ENCODE data around the gene ADIRF. TPM values are rescaled to one million over a fixed set of nuclear protein-coding genes. Genes with fewer than 3 reads are reported as not detected.

ADIRF gene
- total RNA-seq, 2 experiments from 2014 or later = not detected

GRCh38 chr10:86971232-86971991, 3.1 kb downstream of the ADIRF start:
- H3K9me2 ChIP-seq (ENCODE audit: insufficient read depth, low read length) = no peaks in the 10 kb centered on the region
- H3K4me2 ChIP-seq (ENCODE audit: low read length) = peak overlapping the region; percentile 47; the same call in 1 of the 2 replicates
- H3K4me1 ChIP-seq (ENCODE audit: insufficient read depth, low read length, poor library complexity, severe bottlenecking) = no peaks in the 10 kb centered on the region
- H3K27ac ChIP-seq (ENCODE audit: low read depth, low read length, poor library complexity, severe bottlenecking) = no peak overlapping the region
- H3K9me3 ChIP-seq (ENCODE audit: low read length) = no peaks in the 10 kb centered on the region
- no peaks in the 10 kb centered on the region for H4K20me1 ChIP-seq (ENCODE audit: insufficient read depth, low read length)
- no peaks in the 10 kb centered on the region for H3K36me3 ChIP-seq (ENCODE audit: insufficient read depth, low read length)
- BruUV-seq (replicated peaks) = no TSS peak
- no peak overlapping the region for H2AFZ ChIP-seq (ENCODE audit: low read length)
- DNase-seq (ENCODE audit: low spot score) = no peak
- ChIA-PET POLR2A (no interaction called here), CTCF (ENCODE audit: unreplicated experiment) (no interaction called here)
- TF ChIP-seq CTCF (conservative IDR thresholded peaks at IDR 0.05; ENCODE audit: low read length) = no peak
- no peak for TF ChIP-seq EZH2phosphoT487 (IDR thresholded peaks at IDR 0.05; ENCODE audit: borderline replicate concordance, low read depth, low read length)
- H3K4me3 ChIP-seq (ENCODE audit: low read depth, low read length, poor library complexity, severe bottlenecking) = no peak overlapping the region
- intact Hi-C loops (cut with micrococcal nuclease; ENCODE audit: unreplicated experiment) = no loop called here
- H3K79me2 ChIP-seq (ENCODE audit: insufficient read depth, low read depth, low read length) = no peaks in the 10 kb centered on the region

DNA sequence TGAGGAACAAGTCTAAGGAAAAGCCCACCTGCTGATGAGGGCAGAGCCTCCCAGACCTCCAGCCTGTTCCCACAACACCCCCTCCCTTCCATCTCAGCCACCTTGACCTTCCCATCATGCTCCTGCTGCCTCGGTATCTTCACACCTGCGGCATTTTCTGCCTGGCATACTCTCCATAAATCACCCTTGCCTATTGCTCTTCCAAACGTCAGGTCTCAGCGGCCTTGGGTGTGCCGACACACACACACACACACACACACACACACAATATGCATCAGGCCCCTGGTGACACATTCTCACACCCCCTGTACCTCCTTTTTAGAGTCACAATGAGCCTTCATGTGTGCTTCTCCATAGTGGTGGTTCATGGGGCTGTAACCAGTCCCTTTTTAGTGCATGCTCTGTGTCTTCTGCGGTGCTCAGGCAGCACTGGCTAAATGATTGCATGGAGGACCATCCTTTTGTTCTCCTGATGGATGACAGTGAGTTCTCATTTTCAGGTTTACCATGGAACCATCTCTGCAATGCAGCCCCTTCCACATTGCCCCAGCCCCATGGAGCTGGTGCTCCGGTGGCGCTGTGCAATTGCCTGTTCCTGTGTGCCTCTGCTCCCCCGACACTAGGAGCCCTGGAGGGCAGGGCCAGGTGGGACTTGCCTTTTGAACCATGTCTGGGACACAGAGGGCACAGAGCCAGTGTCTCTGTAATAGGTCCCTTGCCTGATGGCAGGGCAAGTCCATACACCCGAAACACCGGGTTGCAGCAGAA, 4.5 kb downstream of the ADIRF start:
- Histone ChIP-seq H3K4me3 (ENCODE audit: low read depth, low read length, poor library complexity, severe bottlenecking) (no peak overlapping the region), H3K27ac (ENCODE audit: low read depth, low read length, poor library complexity, severe bottlenecking) (no peak overlapping the region), H3K9me2 (ENCODE audit: insufficient read depth, low read length) (no peaks in the 10 kb centered on the region), H3K79me2 (ENCODE audit: insufficient read depth, low read depth, low read length) (no peaks in the 10 kb centered on the region), H3K9me3 (ENCODE audit: low read length) (no peaks in the 10 kb centered on the region), H3K4me2 (ENCODE audit: low read length) (no peak overlapping the region), H3K36me3 (ENCODE audit: insufficient read depth, low read length) (no peaks in the 10 kb centered on the region), H3K4me1 (ENCODE audit: insufficient read depth, low read length, poor library complexity, severe bottlenecking) (no peaks in the 10 kb centered on the region), H4K20me1 (ENCODE audit: insufficient read depth, low read length) (no peaks in the 10 kb centered on the region), H2AFZ (ENCODE audit: low read length) (no peak overlapping the region)
- DNase-seq (ENCODE audit: low spot score) = no peak
- CTCF ChIA-PET (ENCODE audit: unreplicated experiment) = no interaction called here
- no peak for TF ChIP-seq CTCF (conservative IDR thresholded peaks at IDR 0.05; ENCODE audit: low read length)
- no peak for TF ChIP-seq EZH2phosphoT487 (IDR thresholded peaks at IDR 0.05; ENCODE audit: borderline replicate concordance, low read depth, low read length)
- POLR2A ChIA-PET = no interaction called here
- intact Hi-C loops (cut with micrococcal nuclease; ENCODE audit: unreplicated experiment) = no loop called here
- no TSS peak for BruUV-seq (replicated peaks)

DNA sequence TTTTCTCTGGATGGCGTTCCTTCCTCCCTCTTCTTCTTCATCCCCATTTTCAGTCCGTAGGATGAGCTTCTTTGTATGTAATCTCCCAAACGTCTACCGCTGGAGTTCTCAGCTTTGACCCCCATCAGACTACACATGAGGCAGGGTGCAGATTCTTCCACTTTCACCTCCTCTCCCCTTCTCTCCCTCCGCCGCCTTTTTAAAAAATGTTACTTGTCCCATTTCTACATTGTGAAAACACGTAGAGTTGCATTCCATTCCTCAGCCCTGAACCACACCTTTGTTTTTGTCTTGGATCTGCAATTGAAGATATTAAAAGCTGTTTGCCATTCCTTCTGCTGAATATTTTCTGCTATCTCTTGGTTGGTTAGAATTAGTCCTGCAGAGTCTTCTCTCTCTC, 6.2 kb downstream of the ADIRF start:
- ChIA-PET POLR2A (no interaction called here), CTCF (ENCODE audit: unreplicated experiment) (no interaction called here)
- no peaks in the 10 kb centered on the region for H3K79me2 ChIP-seq (ENCODE audit: insufficient read depth, low read depth, low read length)
- H3K4me3 ChIP-seq (ENCODE audit: low read depth, low read length, poor library complexity, severe bottlenecking) = no peak overlapping the region
- no peak overlapping the region for H2AFZ ChIP-seq (ENCODE audit: low read length)
- intact Hi-C loops (cut with micrococcal nuclease; ENCODE audit: unreplicated experiment) = no loop called here
- no peaks in the 10 kb centered on the region for H3K9me2 ChIP-seq (ENCODE audit: insufficient read depth, low read length)
- H3K4me1 ChIP-seq (ENCODE audit: insufficient read depth, low read length, poor library complexity, severe bottlenecking) = no peaks in the 10 kb centered on the region
- no peaks in the 10 kb centered on the region for H3K9me3 ChIP-seq (ENCODE audit: low read length)
- no TSS peak for BruUV-seq (replicated peaks)
- no peaks in the 10 kb centered on the region for H3K36me3 ChIP-seq (ENCODE audit: insufficient read depth, low read length)
- H3K27ac ChIP-seq (ENCODE audit: low read depth, low read length, poor library complexity, severe bottlenecking) = no peak overlapping the region
- H3K4me2 ChIP-seq (ENCODE audit: low read length) = no peak overlapping the region
- DNase-seq (ENCODE audit: low spot score) = no peak
- TF ChIP-seq CTCF (conservative IDR thresholded peaks at IDR 0.05; ENCODE audit: low read length) (no peak), EZH2phosphoT487 (IDR thresholded peaks at IDR 0.05; ENCODE audit: borderline replicate concordance, low read depth, low read length) (no peak)
- H4K20me1 ChIP-seq (ENCODE audit: insufficient read depth, low read length) = no peaks in the 10 kb centered on the region
